Measurements from ENCODE around the gene EIF1B. TPM values are rescaled to one million over a fixed set of nuclear protein-coding genes. Genes with fewer than 3 reads are reported as not detected.

The EIF1B gene
- total RNA-seq, 3 donors from 2014 or later, result 30.9 to 38.0 (median 31.2) TPM

DNA sequence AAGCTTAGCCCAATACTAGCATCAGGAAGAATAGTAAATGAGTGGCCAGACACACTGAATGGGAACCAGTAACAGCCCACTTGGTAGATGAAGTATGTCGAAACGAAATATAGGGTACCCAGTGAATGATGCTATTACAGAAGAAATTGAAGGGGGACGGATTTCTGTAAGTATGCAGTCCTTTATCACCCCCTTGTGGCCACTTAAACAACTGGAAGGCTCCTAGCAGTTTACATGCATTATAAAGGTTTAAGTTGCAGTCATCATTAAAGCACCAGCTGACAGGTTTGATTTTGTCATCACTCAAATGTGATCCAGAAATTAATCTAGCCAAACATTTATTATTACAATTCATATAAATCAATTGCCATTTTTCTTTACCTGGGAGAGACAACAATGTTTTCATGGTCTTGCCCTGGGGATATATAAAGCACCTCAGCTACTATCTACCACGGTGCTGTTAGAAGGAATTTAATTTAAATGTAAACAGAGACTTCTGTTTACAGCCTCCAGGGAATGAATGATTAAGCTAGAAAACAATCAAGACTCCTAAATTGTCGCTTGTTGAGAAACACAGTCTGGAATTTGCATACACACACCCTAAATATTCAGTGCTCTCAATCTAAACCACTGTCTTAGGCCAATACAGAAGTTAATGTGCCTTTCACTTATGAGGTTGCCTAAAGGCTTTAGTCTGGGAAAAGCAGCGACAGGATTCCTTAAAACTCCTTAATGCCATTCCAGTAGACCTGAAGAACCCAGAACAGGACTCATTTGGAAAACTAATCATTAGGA lies 7.8 kb downstream of the EIF1B start:
- no peak for DNase-seq (ENCODE audit: low spot score in 2 of 2)
- Histone ChIP-seq H3K9me3 (no peaks in the 10 kb centered on the region), H3K36me3 (no peaks in the 10 kb centered on the region), H3K27me3 (no peaks in the 10 kb centered on the region), H3K4me1 (no peaks in the 10 kb centered on the region), H3K27ac (no peak overlapping the region), H3K4me3 (no peak overlapping the region)
- TF ChIP-seq, protein P1, sequence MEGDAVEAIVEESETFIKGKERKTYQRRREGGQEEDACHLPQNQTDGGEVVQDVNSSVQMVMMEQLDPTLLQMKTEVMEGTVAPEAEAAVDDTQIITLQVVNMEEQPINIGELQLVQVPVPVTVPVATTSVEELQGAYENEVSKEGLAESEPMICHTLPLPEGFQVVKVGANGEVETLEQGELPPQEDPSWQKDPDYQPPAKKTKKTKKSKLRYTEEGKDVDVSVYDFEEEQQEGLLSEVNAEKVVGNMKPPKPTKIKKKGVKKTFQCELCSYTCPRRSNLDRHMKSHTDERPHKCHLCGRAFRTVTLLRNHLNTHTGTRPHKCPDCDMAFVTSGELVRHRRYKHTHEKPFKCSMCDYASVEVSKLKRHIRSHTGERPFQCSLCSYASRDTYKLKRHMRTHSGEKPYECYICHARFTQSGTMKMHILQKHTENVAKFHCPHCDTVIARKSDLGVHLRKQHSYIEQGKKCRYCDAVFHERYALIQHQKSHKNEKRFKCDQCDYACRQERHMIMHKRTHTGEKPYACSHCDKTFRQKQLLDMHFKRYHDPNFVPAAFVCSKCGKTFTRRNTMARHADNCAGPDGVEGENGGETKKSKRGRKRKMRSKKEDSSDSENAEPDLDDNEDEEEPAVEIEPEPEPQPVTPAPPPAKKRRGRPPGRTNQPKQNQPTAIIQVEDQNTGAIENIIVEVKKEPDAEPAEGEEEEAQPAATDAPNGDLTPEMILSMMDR (IDR thresholded peaks at IDR 0.05), result peak; percentile 61 to 69 (median 63)
- TF ChIP-seq POLR2A (IDR thresholded peaks at IDR 0.05), result no peak
- no peak for TF ChIP-seq POLR2AphosphoS5 (IDR thresholded peaks at IDR 0.05)
- intact Hi-C loops (cut with DNase I; ENCODE audit: low total_unique reads), result no loop called here

DNA sequence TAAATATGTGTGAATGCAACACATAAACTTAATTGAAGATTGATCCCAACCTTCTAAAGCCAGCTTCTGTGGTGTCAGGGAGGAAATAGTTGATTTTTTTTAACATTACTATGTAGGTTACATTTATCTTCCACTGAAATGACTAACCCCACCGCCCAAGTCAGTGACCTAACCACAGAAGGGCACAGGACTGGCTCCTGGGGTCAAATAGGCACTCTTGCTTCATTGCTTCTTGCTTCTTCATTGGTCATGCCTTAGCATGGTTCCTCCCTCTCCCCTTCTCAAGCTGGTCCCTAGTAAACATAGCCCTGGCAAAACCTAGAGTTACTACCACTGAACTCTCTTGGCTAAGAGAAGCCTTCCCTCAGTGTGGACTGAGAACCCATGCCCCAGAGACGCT lies 12.3 kb downstream of the EIF1B start:
- H3K4me3 ChIP-seq, result no peak overlapping the region
- intact Hi-C loops (cut with DNase I; ENCODE audit: low total_unique reads), result no loop called here
- DNase-seq (ENCODE audit: low spot score in 2 of 2), result no peak
- H3K27me3 ChIP-seq, result no peaks in the 10 kb centered on the region
- no peak overlapping the region for H3K27ac ChIP-seq
- no peaks in the 10 kb centered on the region for H3K9me3 ChIP-seq
- no peaks in the 10 kb centered on the region for H3K36me3 ChIP-seq
- TF ChIP-seq POLR2AphosphoS5 (IDR thresholded peaks at IDR 0.05) (no peak), POLR2A (IDR thresholded peaks at IDR 0.05) (no peak)
- TF ChIP-seq, protein P1 (IDR thresholded peaks at IDR 0.05), result no peak
- H3K4me1 ChIP-seq, result no peaks in the 10 kb centered on the region

DNA sequence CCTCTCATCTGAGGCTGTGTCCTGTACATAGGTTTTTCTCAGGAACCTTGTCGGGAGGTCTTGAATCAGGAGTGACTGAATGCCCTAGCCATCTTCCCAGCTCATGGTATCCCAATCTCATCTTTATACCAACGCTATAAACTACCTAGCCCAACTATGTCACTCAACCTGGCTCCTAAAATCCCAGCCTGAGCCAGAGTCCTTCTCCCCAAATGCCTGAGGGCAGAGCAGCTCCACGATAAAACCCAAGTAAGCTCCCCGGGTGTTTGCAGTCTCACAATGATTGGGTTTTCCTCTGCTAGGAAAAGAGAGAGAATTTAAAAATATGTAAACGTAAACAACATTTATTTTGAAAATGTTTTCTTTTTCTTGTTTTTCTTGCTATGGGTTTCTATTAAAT lies 14.4 kb downstream of the EIF1B start:
- H3K4me1 ChIP-seq, result no peaks in the 10 kb centered on the region
- H3K9me3 ChIP-seq, result no peaks in the 10 kb centered on the region
- no peaks in the 10 kb centered on the region for H3K36me3 ChIP-seq
- no peak overlapping the region for H3K27ac ChIP-seq
- DNase-seq (ENCODE audit: low spot score in 2 of 2), result no peak
- intact Hi-C loops (cut with DNase I; ENCODE audit: low total_unique reads), result no loop called here
- no peak overlapping the region for H3K4me3 ChIP-seq
- H3K27me3 ChIP-seq, result no peaks in the 10 kb centered on the region
- TF ChIP-seq POLR2A (IDR thresholded peaks at IDR 0.05) (no peak), POLR2AphosphoS5 (IDR thresholded peaks at IDR 0.05) (no peak)
- TF ChIP-seq, protein P1 (IDR thresholded peaks at IDR 0.05), result no peak

DNA sequence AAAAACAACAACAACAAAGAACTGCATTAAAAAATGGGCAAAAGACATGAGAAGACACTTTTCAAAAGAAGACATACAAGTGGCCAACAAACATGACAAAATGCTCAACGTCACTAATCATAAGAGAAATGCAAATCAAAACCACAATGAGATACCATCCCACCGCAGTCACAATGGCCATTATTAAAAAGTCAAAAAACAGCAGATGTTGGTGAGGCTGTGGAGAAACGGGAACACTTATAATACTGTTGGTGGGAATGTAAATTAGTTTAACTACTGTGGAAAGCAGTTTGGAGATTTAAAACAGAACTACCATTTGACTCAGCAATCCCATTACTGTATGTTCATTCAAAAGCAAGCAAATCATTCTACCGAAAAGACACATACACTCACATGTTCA lies 15.1 kb downstream of the EIF1B start:
- intact Hi-C loops (cut with DNase I; ENCODE audit: low total_unique reads), result no loop called here
- no peaks in the 10 kb centered on the region for H3K36me3 ChIP-seq
- H3K4me1 ChIP-seq, result no peaks in the 10 kb centered on the region
- no peak for DNase-seq (ENCODE audit: low spot score in 2 of 2)
- H3K9me3 ChIP-seq, result no peaks in the 10 kb centered on the region
- TF ChIP-seq, protein P1 (IDR thresholded peaks at IDR 0.05), result no peak
- TF ChIP-seq POLR2AphosphoS5 (IDR thresholded peaks at IDR 0.05) (no peak), POLR2A (IDR thresholded peaks at IDR 0.05) (no peak)
- H3K27me3 ChIP-seq, result no peaks in the 10 kb centered on the region
- no peak overlapping the region for H3K27ac ChIP-seq
- no peak overlapping the region for H3K4me3 ChIP-seq

DNA sequence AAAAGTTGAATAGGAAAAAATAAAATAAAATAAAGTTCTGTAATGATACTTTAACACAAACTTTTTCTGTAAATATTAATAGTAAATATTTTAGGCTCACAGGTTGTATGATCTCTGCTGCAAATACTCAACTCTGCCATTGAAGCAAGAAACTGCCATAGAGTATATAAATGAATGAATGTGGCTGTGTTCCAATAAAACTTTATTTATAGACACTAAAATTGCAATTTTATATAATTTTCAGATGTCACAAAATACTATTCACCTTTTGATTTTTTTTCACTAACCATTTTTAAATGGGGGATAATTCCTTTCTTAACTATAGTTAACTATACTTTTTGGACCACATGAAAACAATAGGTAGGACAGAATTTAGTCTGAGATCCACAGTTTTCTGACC lies 16.0 kb downstream of the EIF1B start:
- intact Hi-C loops (cut with DNase I; ENCODE audit: low total_unique reads), result no loop called here
- H3K9me3 ChIP-seq, result no peaks in the 10 kb centered on the region
- H3K27ac ChIP-seq, result no peak overlapping the region
- TF ChIP-seq POLR2AphosphoS5 (IDR thresholded peaks at IDR 0.05) (no peak), POLR2A (IDR thresholded peaks at IDR 0.05) (no peak)
- TF ChIP-seq, protein P1 (IDR thresholded peaks at IDR 0.05), result no peak
- H3K4me1 ChIP-seq, result no peaks in the 10 kb centered on the region
- no peaks in the 10 kb centered on the region for H3K36me3 ChIP-seq
- no peaks in the 10 kb centered on the region for H3K27me3 ChIP-seq
- H3K4me3 ChIP-seq, result no peak overlapping the region
- no peak for DNase-seq (ENCODE audit: low spot score in 2 of 2)

All from breast epithelium (tissue), 4 donors.